Measurements from ENCODE around the gene DRAP1. TPM values are rescaled to one million over a fixed set of nuclear protein-coding genes. Genes with fewer than 3 reads are reported as not detected.
A peak's percentile ranks its signal among the peaks of the same experiment; 100 is the strongest.

DRAP1 gene
- total RNA-seq, 1 donor from 2014 or later, result 87.0 TPM

DNA sequence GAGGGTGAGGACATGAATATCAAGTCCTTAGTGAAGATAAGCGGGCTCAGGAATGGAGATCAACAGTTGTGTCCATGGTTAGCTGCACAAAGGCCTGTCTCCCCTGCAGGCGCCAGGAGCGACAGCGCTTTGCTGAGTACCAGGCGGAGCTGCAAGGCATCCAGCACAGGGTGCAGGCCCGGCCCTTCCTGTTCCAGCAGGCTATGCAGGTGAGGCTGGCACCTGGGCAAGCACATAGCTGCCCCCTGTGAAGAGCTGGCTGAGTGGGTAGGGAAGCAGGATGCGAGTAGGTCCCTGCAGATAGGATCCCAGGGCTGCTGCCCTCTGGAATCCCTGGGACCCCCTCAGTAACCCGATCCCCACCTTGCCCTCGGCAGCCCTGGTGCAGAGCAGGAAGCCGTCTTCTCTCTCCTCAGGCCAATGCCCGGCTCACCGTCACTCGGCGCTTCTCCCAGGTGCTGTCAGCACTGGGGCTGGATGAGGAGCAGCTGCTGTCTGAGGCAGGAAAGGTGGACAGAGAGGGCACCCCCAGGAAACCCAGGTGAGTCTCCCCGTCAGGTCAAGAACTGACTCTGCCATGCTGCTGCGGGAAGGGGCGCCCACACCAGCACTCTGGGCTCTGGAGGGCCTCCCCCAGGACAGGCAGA, 39.7 kb downstream of the DRAP1 start:
- DNase-seq (ENCODE audit: low spot score), result no peak

DNA sequence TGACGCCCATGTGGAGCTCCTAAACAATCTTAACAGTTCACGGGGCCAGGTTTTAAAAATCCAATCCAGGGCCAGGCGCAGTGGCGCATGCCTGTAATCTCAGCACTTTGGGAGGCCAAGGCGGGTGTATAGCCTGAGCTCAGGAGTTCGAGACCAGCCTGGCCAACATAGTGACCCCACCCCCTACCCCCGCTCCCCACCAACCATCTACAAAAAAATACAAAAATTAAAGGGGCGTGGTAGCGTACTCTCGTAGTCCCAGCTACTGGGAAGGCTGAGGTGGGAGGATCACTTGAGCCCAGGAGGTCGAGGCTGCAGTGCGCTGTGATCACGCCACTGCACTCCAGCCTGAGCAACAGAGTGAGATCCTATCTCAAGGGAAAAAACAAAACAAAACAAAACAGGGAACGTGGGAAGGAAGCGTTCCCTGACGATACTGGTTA, 41.6 kb downstream of the DRAP1 start:
- no peak for DNase-seq (ENCODE audit: low spot score)

DNA sequence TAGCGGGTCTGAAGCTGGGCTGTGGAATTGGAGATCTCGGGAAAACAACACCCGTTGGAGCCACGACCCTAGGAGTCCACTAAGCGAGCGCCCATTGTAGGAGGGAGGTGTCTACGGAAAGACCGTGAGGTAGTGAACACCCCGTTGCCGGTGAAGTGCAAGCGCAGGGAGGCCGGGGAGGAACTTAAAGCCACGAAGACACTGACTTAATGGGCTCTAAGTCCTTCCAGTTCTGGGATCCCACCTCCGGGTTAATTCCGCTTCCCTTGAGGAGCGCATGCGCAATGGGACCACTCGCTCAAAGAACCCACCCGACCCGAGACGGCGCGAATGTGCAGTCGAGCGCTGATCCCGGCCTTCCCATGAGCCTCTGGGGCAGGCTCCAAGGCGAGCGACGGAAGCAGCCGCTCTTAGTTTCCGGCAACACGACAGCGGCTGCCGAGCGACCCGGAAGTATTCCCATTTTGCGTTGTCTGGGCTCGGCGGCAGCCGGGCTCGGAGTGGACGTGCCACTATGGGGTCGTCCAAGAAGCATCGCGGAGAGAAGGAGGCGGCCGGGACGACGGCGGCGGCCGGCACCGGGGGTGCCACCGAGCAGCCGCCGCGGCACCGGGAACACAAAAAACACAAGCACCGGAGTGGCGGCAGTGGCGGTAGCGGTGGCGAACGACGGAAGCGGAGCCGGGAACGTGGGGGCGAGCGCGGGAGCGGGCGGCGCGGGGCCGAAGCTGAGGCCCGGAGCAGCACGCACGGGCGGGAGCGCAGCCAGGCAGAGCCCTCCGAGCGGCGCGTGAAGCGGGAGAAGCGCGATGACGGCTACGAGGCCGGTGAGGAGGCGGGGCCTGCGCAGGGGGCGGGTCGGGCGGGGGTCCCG, 42.3 kb downstream of the DRAP1 start, which contains the start of gene SART1:
Gene SART1, plus strand, starts transcription at position 468 of the 874 bp plus-strand sequence. Its CDS starts 47 bp downstream, at position 515.
- peak; percentile 99 for DNase-seq (ENCODE audit: low spot score)

- DNase-seq (ENCODE audit: low spot score), result no peak
Measured at GRCh38 chr11:65962141-65962564, 42.9 kb downstream of the DRAP1 start.

DNA sequence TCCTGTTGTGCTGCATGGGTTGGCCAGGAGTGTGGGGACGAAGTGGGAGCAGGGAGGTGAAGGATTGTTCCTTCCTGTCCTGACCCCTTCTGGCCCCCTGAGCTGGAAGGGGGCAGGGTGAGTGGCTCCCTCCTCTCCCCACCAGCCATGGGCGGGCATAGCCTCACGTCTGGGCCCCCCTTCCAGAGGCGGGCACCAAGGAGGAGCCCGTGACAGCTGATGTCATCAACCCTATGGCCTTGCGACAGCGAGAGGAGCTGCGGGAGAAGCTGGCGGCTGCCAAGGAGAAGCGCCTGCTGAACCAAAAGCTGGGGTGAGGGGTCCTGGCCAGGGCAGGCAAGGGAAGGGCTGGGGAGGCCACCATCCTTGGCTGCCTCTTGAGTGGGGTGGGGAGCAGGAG, 45.7 kb downstream of the DRAP1 start:
- no peak for DNase-seq (ENCODE audit: low spot score)

DNA sequence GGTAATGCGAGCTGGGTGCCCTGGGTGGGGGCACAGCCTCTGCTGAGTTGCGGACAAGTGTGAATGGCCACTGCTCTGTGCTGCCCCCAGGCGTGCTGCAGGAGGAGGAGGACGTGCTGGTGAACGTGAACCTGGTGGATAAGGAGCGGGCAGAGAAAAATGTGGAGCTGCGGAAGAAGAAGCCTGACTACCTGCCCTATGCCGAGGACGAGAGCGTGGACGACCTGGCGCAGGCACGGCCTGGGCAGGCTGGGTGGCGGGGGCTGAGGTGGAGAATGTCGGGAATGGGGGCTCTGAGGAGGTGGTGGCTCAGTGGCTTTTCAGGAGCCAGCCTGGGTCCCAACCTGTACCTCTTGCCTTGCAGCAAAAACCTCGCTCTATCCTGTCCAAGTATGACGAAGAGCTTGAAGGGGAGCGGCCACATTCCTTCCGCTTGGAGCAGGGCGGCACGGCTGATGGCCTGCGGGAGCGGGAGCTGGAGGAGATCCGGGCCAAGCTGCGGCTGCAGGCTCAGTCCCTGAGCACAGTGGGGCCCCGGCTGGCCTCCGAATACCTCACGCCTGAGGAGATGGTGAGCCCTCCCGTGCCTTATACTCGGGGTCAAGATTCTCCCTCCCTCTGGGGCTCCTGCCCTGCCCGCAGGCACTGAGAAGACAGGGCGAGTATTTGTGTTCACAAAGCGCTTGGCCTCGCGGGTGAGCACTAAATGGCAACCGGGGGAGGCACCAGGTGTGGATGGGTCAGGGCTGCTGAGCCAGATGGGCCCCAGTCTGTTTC, 46.9 kb downstream of the DRAP1 start:
- no peak for DNase-seq (ENCODE audit: low spot score)

DNA sequence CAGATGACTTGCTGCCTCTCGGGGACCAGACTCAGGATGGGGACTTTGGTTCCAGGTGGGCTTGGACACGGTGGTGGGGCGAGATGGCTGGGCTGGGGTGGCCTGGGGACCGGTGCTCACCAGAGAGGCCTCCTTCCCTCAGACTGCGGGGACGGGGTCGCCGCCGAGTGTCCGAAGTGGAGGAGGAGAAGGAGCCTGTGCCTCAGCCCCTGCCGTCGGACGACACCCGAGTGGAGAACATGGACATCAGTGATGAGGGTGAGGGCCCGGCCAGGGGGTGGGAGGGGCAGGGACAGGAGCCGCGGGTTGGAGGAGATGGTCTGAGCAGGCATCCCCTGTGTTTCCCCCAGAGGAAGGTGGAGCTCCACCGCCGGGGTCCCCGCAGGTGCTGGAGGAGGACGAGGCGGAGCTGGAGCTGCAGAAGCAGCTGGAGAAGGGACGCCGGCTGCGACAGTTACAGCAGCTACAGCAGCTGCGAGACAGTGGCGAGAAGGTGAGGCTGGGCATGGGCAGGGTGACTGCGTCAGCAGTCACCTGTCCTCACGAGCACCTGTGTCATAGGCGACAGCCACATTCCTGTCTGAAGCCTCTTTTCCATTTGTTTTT, 48.2 kb downstream of the DRAP1 start:
- DNase-seq (ENCODE audit: low spot score), result no peak

- DNase-seq (ENCODE audit: low spot score), result no peak
Measured at GRCh38 chr11:65968600-65969482, 49.6 kb downstream of the DRAP1 start.

Other genes with a start within 250 kb of the DRAP1 start
- 49.9 TPM for gene KAT5, start 207.2 kb upstream of the DRAP1 start, total RNA-seq
- 71.8 TPM for gene RNASEH2C, start 198.6 kb upstream of the DRAP1 start, total RNA-seq
- gene AP5B1, start 138.4 kb upstream of the DRAP1 start, total RNA-seq, result 51.8 TPM
- not detected for gene OVOL1, start 132.4 kb upstream of the DRAP1 start, total RNA-seq
- not detected for gene SNX32, start 85.5 kb upstream of the DRAP1 start, total RNA-seq
- gene CFL1, start 61.2 kb upstream of the DRAP1 start, total RNA-seq, result 818 TPM
- 38.0 TPM for gene MUS81, start 59.0 kb upstream of the DRAP1 start, total RNA-seq
- 87.7 TPM for gene EFEMP2, start 46.6 kb upstream of the DRAP1 start, total RNA-seq
- gene CTSW, start 39.6 kb upstream of the DRAP1 start, total RNA-seq, result 1.3 TPM
- gene FIBP, start 31.0 kb upstream of the DRAP1 start, total RNA-seq, result 46.5 TPM
- gene CCDC85B, start 28.8 kb upstream of the DRAP1 start, total RNA-seq, result 26.0 TPM
- 58.3 TPM for gene FOSL1, start 19.0 kb upstream of the DRAP1 start, total RNA-seq
- 33.4 TPM for gene C11orf68, start 364 bp upstream of the DRAP1 start, total RNA-seq
- gene TSGA10IP, start 26.1 kb downstream of the DRAP1 start, total RNA-seq, result not detected
- 47.9 TPM for gene SART1, start 42.3 kb downstream of the DRAP1 start, total RNA-seq
- gene EIF1AD, start 82.7 kb downstream of the DRAP1 start, total RNA-seq, result 31.7 TPM
- 121 TPM for gene BANF1, start 83.1 kb downstream of the DRAP1 start, total RNA-seq
- gene CST6, start 92.6 kb downstream of the DRAP1 start, total RNA-seq, result not detected
- gene CATSPER1, start 107.1 kb downstream of the DRAP1 start, total RNA-seq, result 0.51 TPM
- gene GAL3ST3, start 129.7 kb downstream of the DRAP1 start, total RNA-seq, result not detected
- gene SF3B2, start 132.9 kb downstream of the DRAP1 start, total RNA-seq, result 164 TPM
- gene PACS1, start 150.8 kb downstream of the DRAP1 start, total RNA-seq, result 64.9 TPM

All from mesenteric fat pad (tissue), 1 donor.